Measurements from ENCODE around the gene CNOT1.

GRCh38 chr16:58510097-58510775, 119.4 kb downstream of the CNOT1 start:
- TF ChIP-seq, protein P1, sequence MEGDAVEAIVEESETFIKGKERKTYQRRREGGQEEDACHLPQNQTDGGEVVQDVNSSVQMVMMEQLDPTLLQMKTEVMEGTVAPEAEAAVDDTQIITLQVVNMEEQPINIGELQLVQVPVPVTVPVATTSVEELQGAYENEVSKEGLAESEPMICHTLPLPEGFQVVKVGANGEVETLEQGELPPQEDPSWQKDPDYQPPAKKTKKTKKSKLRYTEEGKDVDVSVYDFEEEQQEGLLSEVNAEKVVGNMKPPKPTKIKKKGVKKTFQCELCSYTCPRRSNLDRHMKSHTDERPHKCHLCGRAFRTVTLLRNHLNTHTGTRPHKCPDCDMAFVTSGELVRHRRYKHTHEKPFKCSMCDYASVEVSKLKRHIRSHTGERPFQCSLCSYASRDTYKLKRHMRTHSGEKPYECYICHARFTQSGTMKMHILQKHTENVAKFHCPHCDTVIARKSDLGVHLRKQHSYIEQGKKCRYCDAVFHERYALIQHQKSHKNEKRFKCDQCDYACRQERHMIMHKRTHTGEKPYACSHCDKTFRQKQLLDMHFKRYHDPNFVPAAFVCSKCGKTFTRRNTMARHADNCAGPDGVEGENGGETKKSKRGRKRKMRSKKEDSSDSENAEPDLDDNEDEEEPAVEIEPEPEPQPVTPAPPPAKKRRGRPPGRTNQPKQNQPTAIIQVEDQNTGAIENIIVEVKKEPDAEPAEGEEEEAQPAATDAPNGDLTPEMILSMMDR (IDR thresholded peaks at IDR 0.05) = no peak
- no peak for TF ChIP-seq POLR2A (IDR thresholded peaks at IDR 0.05)

All from adrenal gland (tissue), 5 donors.